ENCODE data around the gene BEST4.
A peak's percentile ranks its signal among the peaks of the same experiment; 100 is the strongest.
"Not testable (repeated sequence)": the region's sequence is repeated elsewhere in the genome, so short reads cannot be mapped to it uniquely, and the experiment has no call there.

The BEST4 gene

DNA sequence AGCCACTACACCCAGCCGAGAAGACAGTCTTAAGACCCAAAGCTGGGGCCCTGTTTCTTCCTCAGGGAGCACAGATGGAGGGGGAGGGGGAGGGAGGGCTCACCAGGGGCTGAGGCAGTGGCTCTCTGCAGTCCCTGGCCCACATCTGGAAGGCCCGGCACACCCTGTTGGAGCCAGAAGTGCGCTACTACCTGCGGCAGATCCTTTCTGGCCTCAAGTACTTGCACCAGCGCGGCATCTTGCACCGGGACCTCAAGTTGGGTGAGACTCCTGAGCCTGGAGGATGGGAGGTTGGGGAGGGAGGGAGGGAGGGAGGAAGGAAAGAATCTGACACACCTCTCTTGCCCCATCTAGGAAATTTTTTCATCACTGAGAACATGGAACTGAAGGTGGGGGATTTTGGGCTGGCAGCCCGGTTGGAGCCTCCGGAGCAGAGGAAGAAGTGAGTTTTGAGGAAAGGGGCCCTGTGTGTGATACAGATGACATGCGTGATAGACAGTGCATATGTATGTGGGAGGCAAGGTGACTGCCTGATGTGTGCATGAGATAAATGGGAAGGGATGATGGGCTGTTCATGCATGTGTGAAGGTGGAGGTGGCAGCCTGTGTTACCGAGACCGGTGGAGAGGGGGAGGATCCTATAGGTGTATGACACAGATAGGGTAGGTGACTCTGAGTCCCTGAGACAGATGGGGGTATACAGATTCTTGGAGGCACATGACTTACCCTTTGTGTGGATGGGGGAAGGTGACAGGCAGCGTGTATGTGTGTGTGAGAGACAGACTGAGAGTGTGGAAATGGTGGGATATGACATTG lies 13.7 kb upstream of the BEST4 start:
- no peak for DNase-seq

GRCh38 chr1:44799770-44800584 lies 12.0 kb upstream of the BEST4 start, which contains the start of gene PLK3:
TSS of gene PLK3 (plus strand) at chr1:44800377. CDS start at chr1:44800464, 87 bp downstream.
- DNase-seq = peak; percentile 98

DNA sequence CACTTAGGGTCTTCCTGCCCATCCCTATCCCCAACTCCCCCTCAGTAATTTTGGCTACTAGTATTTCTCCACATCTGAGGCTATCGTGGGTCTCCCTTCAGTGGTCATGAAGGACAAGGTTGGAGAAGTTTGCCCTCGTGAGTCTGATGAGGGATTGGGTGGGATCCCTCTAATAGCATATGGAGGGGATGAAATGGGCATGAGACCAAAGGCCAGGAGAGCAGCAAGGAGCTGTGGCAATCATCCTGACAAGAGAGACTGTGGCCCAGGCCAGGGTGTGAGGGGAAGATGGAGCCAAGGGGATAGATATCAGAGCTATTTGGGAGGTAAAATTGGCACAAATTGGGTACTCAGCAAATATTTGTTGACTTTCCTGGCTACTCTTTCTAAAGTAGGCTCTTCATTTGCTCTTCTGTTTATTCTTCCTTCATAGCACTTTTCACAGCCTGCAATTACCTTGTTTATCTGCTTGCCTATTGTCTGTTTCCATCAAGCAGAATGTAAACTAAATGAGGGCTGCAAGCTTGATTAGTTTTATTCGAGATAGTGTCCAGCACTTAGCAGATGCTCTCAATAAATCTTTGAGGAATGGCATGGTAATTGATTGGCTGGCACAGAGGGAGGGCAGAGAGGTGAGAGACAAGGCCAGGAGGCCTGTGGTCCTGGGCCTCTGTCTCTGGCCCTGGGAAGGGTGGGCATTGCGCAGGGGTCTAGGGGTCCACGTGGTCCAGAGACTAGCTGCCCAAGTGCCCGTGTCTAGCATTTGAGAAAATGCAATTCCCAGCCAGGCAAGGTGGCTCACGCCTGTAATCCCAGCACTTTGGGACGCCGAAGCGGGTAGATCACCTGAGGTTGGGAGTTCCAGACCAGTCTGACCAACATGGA lies 10.8 kb upstream of the BEST4 start:
- no peak for DNase-seq

DNA sequence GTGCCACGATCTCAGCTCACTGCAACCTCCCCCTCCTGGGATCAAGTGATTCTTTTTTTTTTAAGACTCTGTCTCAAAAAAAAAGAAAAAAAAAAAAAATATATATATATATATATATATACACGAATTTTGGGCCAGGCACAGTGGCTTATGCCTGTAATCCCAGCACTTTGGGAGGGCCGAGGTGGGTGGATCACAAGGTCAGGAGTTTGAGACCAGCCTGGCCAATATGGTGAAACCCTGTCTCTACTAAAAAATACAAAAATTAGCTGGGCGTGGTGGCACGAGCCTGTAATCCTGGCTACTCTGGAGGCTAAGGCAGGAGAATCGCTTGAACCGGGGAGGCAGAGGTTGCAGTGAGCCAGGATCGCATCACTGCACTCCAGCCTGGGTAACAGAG lies 9.9 kb upstream of the BEST4 start:
- not testable (repeated sequence) for DNase-seq

DNA sequence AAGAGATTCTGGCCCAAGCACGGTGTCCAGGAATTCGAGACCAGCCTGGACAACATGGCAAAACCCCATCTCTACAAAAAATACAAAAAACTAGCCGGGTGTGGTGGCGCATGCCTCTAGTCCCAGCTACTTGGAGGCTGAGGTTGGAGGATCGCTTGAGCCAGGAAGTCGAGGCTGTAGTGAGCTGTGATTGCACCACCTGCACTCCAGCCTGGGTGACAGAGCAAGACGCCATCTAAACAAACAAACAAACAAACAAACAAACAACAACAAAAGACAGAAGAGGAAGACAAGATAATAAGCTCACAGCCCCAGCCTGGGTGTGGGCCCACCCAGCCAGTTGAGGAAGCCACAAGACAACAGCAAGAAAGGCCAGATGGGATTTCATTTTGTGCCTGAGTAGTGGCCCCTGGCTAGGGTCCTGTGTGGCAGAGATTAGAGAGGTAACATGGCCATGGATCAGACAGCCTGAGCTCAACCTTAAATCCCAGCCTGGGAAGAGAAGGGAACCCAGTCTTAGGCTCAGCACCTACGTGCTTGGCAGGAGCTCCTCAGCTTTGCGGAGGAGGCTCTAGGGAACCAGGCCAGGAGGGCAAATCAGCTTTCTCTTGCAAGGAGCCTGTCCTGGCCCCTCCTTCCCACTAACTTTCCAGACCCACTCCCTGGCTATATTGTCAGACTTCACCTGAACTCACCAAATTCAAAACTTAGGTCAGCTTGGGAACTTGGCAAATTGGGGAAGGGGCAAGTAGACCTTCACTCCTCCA lies 4.9 kb upstream of the BEST4 start:
- peak; percentile 3 for DNase-seq

DNA sequence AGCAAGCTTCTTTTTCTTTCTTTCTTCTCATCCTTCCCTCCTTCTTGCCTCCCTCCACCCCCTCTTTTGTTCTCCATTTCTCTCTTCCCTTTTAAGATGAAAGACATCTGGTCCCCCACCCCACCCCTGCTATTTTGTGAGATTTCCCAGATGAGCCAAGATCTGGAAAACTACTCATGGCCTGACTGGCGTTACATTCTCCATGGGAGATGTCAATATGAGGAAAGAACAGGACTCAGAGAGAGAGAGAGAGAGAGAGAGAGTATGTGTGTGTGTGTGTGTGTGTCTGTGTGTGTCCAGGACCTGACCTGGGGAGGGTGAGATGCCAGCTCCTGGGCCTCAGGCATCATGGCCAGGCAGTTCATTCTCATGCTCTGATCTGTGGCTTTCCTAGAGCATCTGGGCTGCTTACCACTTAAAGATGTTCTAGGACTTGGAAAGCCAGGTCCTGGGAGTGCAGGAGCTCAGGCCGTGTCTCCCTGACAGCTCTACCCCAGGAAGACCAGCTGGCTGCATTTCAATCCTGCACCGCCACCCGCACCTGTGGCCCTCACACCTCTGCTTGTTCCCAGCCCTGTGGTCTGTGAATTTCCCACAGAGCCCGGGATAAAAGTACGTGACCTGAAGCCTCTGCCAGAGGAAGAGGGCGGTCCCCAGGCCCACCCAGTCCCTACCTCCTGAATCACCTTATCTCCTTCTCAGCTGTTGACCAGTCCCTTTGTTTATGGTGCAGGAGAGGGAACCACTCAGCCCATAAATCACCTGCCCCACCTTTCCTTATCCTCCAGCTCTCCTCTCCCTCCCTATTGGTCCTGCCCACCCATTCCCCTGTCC lies 3.2 kb upstream of the BEST4 start:
- no peak for DNase-seq

- DNase-seq = no peak
Observed at GRCh38 chr1:44787506-44787905, 464 bp downstream of the BEST4 start.

GRCh38 chr1:44786841-44787426 lies 1.0 kb downstream of the BEST4 start:
- no peak for DNase-seq

DNA sequence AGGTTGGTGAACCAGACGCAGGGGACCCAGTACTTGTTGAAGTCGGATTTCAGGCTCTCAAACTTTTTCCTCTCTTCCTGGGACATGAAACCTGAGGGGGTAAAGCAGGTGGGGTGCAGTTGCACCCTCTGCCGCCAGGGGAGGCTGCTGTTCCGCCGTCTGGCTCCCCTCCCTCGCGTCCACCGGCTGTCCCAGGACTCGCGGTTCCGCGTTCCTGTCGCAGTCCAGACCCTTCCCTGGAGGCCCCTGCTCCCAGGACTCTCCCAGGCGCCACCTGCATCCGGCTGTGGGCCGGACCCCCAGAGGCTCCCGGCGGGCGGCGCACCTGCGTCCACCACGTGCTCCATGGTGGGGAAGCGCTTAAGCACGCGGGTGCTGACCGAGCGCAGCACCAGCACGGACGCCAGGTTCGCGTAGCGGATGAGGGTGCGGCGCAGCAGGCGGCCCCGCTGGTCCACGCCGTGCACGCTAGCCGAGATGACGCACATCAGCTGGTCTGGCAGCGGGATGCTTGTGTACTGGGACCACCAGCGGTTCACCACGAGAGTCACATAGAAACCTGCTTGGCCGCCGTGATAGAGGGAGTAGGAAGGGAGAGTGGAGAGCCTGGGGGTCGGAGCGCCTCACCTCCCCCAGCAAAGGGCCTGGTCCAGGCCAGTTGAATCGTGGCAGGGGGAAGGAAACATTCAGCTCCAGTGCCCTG lies 1.7 kb downstream of the BEST4 start:
- peak; percentile 82 for DNase-seq

- no peak for DNase-seq
Observed at GRCh38 chr1:44785501-44786137, 2.4 kb downstream of the BEST4 start.

DNA sequence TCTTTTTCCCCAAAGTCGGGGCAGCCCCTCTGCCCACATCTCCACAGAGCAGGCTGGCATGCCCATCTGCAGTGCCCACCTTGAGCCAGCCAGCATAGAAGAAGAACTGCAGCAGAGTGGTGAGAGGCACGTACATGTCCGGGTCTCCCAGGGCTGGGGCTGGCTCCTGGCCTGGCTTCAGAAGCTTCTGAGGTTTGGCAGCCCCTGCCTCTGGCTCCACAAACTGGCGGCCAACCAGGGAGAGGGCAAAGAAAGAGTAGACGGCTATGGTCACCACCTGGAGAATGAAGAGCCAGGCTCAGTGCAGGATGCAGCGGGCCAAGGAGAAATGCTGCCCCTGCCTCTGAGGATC lies 3.0 kb downstream of the BEST4 start:
- DNase-seq = no peak

DNA sequence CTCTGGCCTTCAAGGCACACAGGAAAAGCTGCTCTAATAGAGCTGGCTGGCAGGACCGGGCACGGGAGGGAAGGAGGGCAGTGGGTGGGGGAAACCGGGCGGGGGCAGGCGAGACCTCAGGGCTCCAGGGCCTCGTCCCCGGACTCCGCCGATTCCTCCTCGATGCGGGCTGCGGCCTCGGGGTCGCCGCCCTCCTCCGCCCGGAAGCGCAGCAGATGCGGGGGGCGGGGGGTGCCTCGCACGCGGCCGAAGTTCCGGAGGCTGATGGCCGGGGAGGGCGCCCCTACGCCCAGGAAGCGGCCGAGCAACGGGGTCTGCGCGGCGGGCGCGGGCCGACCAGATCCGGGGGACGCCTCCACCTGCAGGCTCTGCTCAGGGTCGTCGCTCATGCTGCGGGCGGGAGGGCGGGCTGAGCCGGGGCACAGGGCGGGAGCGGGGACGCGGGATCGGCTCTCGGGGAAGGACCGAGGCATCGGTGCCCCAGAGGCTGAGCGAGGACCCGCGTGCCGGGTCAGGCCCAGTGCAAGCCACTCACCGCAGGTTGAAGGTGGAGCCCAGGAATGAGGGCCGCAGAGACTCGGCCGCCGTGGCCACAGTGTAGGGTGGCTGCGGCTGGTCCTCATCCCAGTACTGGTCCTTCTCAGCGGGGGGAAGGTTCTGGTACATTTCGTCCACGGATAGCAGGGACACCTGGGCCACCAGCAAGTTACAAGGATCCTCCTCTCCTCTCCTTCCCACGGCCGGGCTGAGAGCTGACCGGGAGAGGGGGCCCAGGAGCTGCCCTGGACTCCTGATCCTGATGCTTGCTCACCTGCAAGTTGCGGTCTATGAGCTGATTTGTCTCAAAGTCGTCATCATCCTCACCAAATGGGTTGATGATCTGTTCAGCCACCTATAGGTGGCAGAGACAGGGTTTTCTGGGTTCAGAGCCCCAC lies 3.6 kb downstream of the BEST4 start:
- DNase-seq = no peak

DNA sequence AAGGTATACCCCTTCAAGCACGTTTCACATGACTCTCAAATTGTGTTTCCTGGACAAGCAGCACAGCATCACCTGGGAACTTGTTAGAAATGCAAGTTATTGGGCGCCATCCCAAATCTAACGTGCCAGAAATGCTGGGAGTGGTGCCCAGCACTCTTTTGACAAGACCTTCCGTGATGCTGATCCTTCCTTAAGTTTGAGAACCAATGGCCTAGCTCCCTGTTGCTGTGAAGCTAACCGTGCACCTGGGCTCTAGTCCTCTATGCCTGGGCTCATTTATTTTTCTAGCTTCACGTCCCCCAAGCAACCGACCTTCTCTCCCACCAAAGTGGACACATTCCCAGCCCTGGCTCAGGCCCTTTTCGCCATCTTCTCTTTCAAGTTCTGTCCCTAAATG lies 4.3 kb downstream of the BEST4 start:
- DNase-seq = no peak

DNA sequence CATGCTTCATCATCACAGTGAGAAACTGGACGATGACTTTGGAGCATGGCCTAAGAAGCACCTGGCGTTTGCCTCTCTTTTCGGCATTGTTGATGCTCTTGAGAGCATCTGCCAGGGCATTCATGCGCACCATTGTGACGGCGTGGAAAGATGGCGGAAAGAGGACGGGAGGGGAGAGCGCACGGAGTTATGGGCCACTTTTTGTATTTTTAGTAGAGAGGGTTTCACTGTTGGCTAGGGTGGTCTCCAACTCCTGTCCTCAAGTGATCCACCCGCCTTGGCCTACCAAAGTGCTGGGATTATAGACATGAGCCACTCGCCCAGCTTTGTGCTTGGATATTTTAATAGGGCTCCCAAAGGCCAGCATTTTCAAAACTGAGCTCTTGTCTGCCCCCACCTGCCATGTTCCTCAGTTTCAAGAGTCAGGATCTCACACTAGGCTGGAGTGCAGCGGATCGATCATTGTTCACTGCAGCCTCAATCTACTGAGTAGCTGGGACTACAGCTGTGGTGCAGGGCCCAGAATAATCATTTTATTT lies 7.3 kb downstream of the BEST4 start:
- no peak for DNase-seq

- DNase-seq = no peak
Observed at GRCh38 chr1:44778705-44779576, 9.0 kb downstream of the BEST4 start.

GRCh38 chr1:44777969-44778635 lies 9.9 kb downstream of the BEST4 start:
- no peak for DNase-seq

GRCh38 chr1:44777547-44777946 lies 10.4 kb downstream of the BEST4 start:
- DNase-seq = no peak

Measured in activated CD8-positive, alpha-beta memory T cell treated with anti-CD3 and anti-CD28 coated beads, Interleukin-2, amount 50 U/mL, for 4 hours (primary cell).